GM23338 (cell line): ENCODE data around the gene GPD2.

Experiments
- CREB1 ChIP-seq: fragments of 250-450 bp; sonication (Bioruptor Pico); IDR thresholded peaks from 2 replicates; pipeline ENCODE4 v1.5.0; 2020; ENCODE audit warnings: low read depth, mild to moderate bottlenecking, moderate library complexity
- CTCF ChIP-seq, 2 experiments: fragments of 200-600 bp in 1 of 2; sonication (generic) in 1 of 2; conservative IDR thresholded peaks; 2 replicates each; pipeline versions ENCODE4 v1.5.1 to v1.6.1; 2016 to 2017; ENCODE audit warnings: antibody characterized with exemption in 2 of 2, low read depth in 2 of 2, mild to moderate bottlenecking in 2 of 2, moderate library complexity in 1 of 2
- EZH2 ChIP-seq: fragments of 200-600 bp; sonication (generic); IDR thresholded peaks from one replicate; pipeline ENCODE4 v1.8.0; 2017; ENCODE audit warnings: antibody characterized with exemption, mild to moderate bottlenecking, low read depth; ENCODE audit not compliant: unreplicated experiment
- EZH2phosphoT487 ChIP-seq: fragments of 200-600 bp; sonication (generic); IDR thresholded peaks from one replicate; pipeline ENCODE4 v1.8.1; 2018; ENCODE audit warnings: antibody characterized with exemption; ENCODE audit not compliant: unreplicated experiment
- JUNB ChIP-seq: IDR thresholded peaks from one replicate; pipeline ENCODE4 v1.6.1; 2016; ENCODE audit warnings: antibody characterized with exemption; ENCODE audit not compliant: unreplicated experiment
- POLR2AphosphoS5 ChIP-seq: IDR thresholded peaks from 2 replicates; pipeline ENCODE4 v1.6.1; 2016; ENCODE audit warnings: antibody characterized with exemption, low read depth
- REST ChIP-seq: IDR thresholded peaks from one replicate; pipeline ENCODE4 v1.6.1; 2018; ENCODE audit warnings: antibody characterized with exemption; ENCODE audit not compliant: unreplicated experiment
- ZNF114 ChIP-seq: fragments of 250-450 bp; sonication (Bioruptor Pico); IDR thresholded peaks from 2 replicates; pipeline ENCODE4 v1.5.0; 2020; ENCODE audit warnings: mild to moderate bottlenecking, moderate library complexity
- ZNF462 ChIP-seq: fragments of 250-450 bp; sonication (Bioruptor Pico); IDR thresholded peaks from 2 replicates; pipeline ENCODE4 v1.5.0; 2020; ENCODE audit warnings: mild to moderate bottlenecking, moderate library complexity

GRCh38 chr2:156630579-156631337, 194.6 kb downstream of the GPD2 start:
- TF ChIP-seq CTCF (conservative IDR thresholded peaks at IDR 0.05; ENCODE audit: low read depth in 2 of 2): peak in 1 of 2 experiments; percentile 14; a peak in 2 of 4 replicates
- TF ChIP-seq POLR2AphosphoS5: no peak; the same call in 1 of the 2 replicates
- TF ChIP-seq EZH2: no peak
- TF ChIP-seq REST: no peak
- peak; percentile 26 for TF ChIP-seq CREB1 (CRISPR knock-in tag)
- TF ChIP-seq ZNF462 (CRISPR knock-in tag): peak; percentile 49; the same call in 1 of the 2 replicates
- no peak for TF ChIP-seq EZH2phosphoT487
- TF ChIP-seq ZNF114 (CRISPR knock-in tag): no peak
- no peak for TF ChIP-seq JUNB
